Measurements from ENCODE around the gene FGF14.

The FGF14 gene

DNA sequence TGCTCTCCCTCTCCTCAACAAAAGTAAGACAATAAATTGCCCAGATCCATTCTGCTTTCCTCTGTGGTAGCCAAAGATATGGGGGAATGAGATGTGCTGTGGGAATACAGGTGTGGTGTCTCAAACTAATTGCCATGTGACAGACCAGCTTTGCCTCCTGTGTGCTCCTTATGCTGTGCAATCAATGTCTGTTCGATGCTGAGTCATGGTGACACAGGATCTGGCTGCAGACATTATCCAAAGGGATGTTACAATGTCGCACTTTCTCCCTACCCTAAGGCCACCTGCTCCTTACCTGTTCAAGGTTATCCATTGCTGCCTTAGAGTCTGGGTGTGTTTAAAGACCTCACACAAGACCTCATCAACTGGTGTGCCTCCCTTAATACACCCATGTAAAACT lies 32.5 kb downstream of the FGF14 start:
- DNase-seq (ENCODE audit: low read depth in 4 of 4, low spot score in 1 of 4) = no peak

- no peak for DNase-seq (ENCODE audit: low read depth in 4 of 4, low spot score in 1 of 4)
These were observed 34.0 kb downstream of the FGF14 start for GRCh38 chr13:102367836-102368235.

- no peak for DNase-seq (ENCODE audit: low read depth in 4 of 4, low spot score in 1 of 4)
These were observed 40.7 kb downstream of the FGF14 start for GRCh38 chr13:102361113-102361512.

- no peak for DNase-seq (ENCODE audit: low read depth in 4 of 4, low spot score in 1 of 4)
These were observed 42.6 kb downstream of the FGF14 start for GRCh38 chr13:102359264-102359663.

DNA sequence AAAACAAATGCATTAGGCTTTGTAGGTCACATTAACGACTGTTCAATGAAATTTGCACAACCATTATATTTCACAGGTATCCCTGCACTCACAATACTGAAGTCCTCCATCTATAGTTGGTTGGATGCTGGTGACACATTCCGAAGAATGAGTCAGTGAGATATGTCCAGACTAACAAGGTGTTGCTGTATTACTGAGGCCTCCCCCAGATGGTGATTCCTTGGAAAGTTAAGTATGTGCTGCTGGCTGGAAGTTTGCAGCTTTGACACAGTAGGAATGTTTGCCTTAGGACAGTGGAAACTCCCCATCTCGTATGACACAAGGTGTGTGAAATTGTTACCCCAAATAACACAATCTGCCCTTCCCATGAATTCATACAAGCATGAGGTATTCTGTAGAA lies 46.6 kb downstream of the FGF14 start:
- no peak for DNase-seq (ENCODE audit: low read depth in 4 of 4, low spot score in 1 of 4)

- no peak for DNase-seq (ENCODE audit: low read depth in 4 of 4, low spot score in 1 of 4)
These were observed 47.8 kb downstream of the FGF14 start for GRCh38 chr13:102354011-102354410.

DNA sequence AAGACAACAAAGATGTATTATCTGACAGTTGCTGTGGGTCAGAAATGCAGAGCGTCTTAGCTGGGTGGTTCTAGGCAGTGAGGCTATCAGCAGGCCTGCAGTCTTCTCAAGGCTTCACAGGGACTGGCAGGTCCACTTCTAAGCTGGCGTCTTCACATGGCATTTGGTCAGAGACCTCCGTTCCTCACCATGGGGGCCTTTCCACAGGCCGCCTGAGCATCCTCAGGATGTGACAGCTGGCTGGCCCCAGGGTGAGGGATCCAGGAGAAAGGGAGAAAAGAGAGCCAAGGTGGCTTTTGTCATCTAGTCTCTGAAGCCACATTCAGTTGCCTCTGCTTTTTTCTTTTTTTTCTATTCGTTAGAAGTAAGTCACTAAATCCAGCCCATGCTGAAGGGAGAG lies 50.3 kb downstream of the FGF14 start:
- DNase-seq (ENCODE audit: low read depth in 4 of 4, low spot score in 1 of 4) = no peak

- no peak for DNase-seq (ENCODE audit: low read depth in 4 of 4, low spot score in 1 of 4)
These were observed 54.4 kb downstream of the FGF14 start for GRCh38 chr13:102347490-102347889.

- no peak for DNase-seq (ENCODE audit: low read depth in 4 of 4, low spot score in 1 of 4)
These were observed 55.1 kb downstream of the FGF14 start for GRCh38 chr13:102346769-102347168.

DNA sequence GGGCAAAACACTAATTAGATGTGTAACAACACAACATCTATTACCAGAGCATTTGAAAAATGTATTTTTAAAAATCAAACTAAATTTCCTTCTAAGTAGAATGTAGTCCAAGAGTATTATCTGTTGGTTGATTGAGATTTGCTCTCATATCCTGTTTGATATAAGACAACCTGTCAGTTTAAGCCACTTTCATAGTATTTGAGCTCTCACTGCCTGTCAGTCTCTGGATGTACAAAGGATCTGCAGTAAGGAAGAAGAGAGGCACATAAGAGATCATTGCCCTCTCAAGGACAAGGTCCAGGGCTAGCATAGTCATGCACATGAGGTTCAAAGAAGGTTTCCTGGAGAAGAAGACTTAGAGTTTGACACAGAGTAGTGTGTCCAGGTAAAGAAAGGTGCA lies 57.4 kb downstream of the FGF14 start:
- DNase-seq (ENCODE audit: low read depth in 4 of 4, low spot score in 1 of 4) = no peak

DNA sequence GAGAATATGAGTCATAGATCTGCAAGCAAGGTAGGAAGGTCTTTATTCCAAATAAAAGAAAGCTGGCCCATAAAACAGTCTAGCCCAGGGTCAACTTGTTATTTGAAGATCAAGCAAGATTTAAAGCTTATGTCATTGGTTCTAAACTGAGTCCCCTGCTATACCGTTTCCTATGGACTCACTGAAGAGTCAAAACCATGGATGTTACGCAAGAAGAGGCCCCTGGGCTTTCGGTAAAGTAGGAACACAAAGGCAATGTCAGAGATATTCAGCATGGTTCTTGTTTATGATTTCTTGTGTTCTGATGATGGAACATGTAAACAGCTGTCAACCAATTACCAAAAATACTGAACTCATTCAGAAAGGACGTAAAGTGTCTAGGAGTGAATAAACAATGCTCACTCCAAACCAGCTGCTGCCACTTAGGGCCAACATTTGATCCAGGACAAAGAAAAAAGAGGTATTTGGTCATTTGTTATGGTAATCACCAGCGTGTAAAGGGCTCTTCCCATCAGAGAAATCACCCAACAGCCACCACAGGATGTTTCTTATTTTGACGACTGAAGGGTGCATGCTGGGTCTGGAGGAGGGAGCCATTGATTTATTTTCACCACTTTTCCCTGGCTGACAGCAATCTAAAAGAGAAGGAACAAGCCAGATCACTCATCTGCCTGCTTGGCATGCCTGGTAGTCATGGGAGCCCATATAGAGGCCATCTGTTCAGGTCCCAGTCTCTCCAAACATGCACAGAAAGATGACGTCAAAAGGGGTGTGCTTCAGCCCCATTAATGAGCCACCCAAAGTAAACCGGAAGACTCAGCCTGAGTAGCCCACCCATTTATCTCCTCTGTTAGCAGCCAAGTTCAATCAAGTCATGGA lies 68.3 kb downstream of the FGF14 start:
- no peak for DNase-seq (ENCODE audit: low read depth in 4 of 4, low spot score in 1 of 4)

- no peak for DNase-seq (ENCODE audit: low read depth in 4 of 4, low spot score in 1 of 4)
These were observed 72.9 kb downstream of the FGF14 start for GRCh38 chr13:102328909-102329308.

DNA sequence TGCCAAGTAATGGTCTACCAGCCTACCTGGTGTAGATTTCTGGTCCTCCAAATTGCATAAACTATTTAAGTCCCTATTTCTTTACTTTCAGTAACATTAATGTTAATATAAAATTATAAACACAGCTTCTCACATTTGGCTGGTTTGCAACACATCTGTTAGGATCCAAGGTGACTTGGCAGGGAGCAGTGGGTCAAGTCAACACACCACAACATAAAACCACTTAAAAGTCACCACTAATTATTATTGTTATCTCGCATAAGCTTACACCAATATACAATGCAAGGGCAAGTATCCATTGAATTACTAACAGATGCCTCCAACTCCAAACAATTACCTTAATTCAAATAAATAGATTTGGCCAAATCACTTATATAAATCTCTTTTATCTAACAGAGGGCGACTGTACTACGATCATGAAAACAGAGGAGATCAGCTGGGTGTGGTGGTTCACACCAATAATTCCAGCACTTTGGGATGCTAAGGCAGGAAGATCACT lies 74.7 kb downstream of the FGF14 start:
- DNase-seq (ENCODE audit: low read depth in 4 of 4, low spot score in 1 of 4) = no peak

DNA sequence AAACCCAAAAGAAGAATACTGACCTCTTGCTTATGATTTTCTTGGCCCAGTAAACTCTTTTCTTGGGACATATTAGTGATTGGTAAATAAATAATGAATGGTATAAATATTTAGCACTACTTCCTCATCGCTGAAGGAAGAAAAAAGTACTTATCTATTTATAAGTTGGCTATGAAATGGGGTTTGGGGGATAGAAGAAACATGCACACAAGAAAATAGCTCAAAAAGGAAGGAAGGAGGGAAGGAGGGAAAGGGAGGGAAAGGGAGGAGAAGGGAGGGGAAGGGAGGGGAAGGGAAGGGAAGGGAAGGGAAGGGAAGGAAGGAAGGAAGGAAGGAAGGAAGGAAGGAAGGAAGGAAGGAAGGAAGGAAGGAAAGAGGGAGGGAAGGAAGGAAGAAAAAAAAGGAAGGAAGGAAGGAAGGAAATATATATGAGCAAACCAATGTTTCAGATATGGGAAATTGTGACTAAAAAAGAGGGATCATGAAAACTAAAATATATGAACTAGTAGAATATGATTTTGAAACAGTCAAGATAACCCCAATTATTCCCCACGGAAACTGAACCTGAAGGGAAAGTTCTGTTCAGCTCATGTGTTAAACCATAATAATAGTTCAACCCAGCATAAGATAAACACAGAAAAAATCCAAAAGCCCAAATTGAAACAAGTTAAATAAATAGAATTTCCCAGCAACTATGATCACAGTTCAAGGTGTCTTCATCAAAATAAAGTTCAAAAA lies 75.3 kb downstream of the FGF14 start:
- no peak for DNase-seq (ENCODE audit: low read depth in 4 of 4, low spot score in 1 of 4)

DNA sequence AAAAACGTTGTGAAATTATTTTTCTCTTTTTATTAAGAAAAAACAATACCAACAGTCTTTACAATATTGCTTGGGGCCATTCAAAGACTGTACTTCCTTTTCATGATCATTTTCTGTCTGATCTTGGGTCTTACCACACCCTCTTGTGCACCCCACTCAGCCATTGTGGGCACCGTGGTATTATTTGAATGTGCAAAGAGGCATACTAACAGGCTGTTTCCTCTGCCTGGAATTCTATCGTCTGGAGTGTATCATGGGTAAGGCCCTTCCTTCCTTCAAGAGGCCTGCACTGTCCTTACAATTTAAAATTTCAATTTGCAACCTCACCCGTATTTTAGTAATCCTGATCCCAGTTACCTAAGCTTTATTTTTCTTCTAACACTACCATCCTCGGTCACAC lies 76.5 kb downstream of the FGF14 start:
- no peak for DNase-seq (ENCODE audit: low read depth in 4 of 4, low spot score in 1 of 4)

- DNase-seq (ENCODE audit: low read depth in 4 of 4, low spot score in 1 of 4) = no peak
These were observed 78.3 kb downstream of the FGF14 start for GRCh38 chr13:102323505-102323904.

DNA sequence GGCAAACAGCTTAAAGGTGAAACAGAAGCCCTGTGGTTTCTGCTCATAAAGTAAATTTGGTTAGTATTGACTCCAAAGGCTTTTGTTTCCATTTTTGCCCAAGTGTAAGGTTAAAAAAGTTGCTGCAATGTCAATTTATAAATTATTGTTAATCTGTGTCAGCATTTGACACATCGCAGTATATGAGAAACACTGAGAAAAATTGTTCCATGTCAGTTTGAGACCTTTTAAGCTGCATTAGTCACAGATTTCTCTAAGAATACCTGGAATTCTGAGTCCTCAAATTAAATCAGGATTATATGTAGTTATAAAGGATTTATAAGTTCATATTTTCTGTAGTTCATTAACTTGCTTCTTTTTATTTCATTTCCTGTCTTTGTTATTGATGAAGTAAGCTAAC lies 78.8 kb downstream of the FGF14 start:
- DNase-seq (ENCODE audit: low read depth in 4 of 4, low spot score in 1 of 4) = no peak

DNA sequence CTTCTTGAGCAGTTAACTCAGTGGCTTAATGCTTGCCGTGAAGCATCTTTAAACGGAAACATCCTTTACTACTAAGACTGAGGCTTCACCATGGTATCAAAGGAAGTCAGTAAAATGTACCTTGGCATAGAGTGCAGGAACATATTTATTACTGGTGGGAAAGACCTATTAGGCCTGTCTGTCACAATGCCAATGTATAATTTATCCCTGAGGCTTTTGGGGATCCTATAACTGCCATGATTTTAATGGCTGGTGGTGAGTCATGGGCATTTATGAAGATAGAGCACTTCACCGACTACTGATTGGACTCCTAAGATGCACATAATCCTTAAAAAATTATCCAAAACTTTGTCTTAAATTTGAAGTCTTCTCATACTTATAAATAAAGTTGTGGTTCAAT lies 79.6 kb downstream of the FGF14 start:
- DNase-seq (ENCODE audit: low read depth in 4 of 4, low spot score in 1 of 4) = no peak

DNA sequence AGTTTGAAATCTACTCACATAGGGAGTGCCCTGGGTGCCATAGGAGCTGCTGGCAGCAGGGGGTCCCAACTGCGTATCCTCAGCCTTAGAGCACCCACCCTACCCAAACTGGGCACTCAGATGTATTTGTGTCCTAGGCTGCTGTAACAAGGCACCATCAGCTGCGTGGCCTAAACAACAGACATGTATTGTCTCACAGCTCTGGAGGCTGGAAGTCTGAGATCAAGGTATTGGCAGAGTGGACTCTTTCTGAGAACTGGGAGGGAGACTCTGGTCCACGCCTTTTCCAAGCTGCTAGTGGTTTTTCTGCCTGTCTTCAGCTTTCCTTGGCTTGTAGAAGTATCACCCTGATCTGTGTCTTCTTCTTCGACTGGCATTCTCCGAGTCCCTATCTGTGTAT lies 83.6 kb downstream of the FGF14 start:
- DNase-seq (ENCODE audit: low read depth in 4 of 4, low spot score in 1 of 4) = no peak

GRCh38 chr13:102317593-102317992 lies 84.3 kb downstream of the FGF14 start:
- no peak for DNase-seq (ENCODE audit: low read depth in 4 of 4, low spot score in 1 of 4)

DNA sequence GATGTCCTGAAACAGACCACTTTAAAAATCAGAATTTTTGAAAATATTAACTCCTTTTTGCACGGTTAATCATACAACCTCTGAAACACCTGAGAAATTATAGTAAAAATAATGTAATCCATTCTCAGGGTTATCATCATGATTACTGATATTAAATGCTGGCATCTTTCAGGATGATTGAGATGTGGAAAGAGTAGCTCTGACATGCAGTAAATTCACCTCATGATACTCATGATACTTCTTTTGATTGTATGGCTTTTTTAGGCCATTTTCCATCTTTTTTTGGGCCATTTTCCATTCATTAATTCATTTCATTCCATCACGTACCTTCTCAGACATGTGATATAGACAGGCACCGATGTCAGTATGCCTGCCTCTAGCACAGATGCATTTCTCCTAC lies 85.1 kb downstream of the FGF14 start:
- DNase-seq (ENCODE audit: low read depth in 4 of 4, low spot score in 1 of 4) = no peak

GRCh38 chr13:102312841-102313240 lies 89.0 kb downstream of the FGF14 start:
- DNase-seq (ENCODE audit: low read depth in 4 of 4, low spot score in 1 of 4) = no peak
